NCI-H1436 treated with DMSO at 0.1 percent for 48 hours (cell line): ENCODE measurements around the gene TGFBI.

Experiments
- DNase-seq: peaks from one replicate; lab custom pipeline; 2025; lab: John Stamatoyannopoulos, UW

Gene TGFBI

GRCh38 chr5:136028782-136029742, at the start of gene TGFBI:
Gene TGFBI (plus strand): TSS chr5:136028988. CDS start chr5:136029056, 68 bp downstream.
- no peak for DNase-seq

- no peak for DNase-seq
Observed at GRCh38 chr5:135978993-135979392, 49.8 kb upstream of the TGFBI start.

GRCh38 chr5:135979510-135979909, 49.3 kb upstream of the TGFBI start:
- no peak for DNase-seq

GRCh38 chr5:135980620-135981019, 48.2 kb upstream of the TGFBI start:
- no peak for DNase-seq

GRCh38 chr5:135985951-135986350, 42.8 kb upstream of the TGFBI start:
- no peak for DNase-seq

GRCh38 chr5:135986401-135986800, 42.4 kb upstream of the TGFBI start:
- no peak for DNase-seq

- DNase-seq, result no peak
Observed at GRCh38 chr5:135986891-135987401, 41.8 kb upstream of the TGFBI start.

GRCh38 chr5:135988546-135988945, 40.2 kb upstream of the TGFBI start:
- DNase-seq, result no peak

GRCh38 chr5:135989686-135990085, 39.1 kb upstream of the TGFBI start:
- DNase-seq, result no peak

GRCh38 chr5:135990528-135991255, 38.1 kb upstream of the TGFBI start:
- DNase-seq, result no peak

- no peak for DNase-seq
Observed at GRCh38 chr5:135991429-135991828, 37.4 kb upstream of the TGFBI start.

- no peak for DNase-seq
Observed at GRCh38 chr5:135993335-135993879, 35.4 kb upstream of the TGFBI start.

- no peak for DNase-seq
Observed at GRCh38 chr5:135993880-135994636, 34.7 kb upstream of the TGFBI start.

GRCh38 chr5:135995976-135996375, 32.8 kb upstream of the TGFBI start:
- no peak for DNase-seq

GRCh38 chr5:135996611-135997010, 32.2 kb upstream of the TGFBI start:
- DNase-seq, result no peak

GRCh38 chr5:135997673-135998335, 31.0 kb upstream of the TGFBI start:
- DNase-seq, result no peak

- no peak for DNase-seq
Observed at GRCh38 chr5:135998889-135999288, 29.9 kb upstream of the TGFBI start.

GRCh38 chr5:135999406-136000139, 29.2 kb upstream of the TGFBI start:
- DNase-seq, result no peak

- no peak for DNase-seq
Observed at GRCh38 chr5:136000147-136000546, 28.6 kb upstream of the TGFBI start.

GRCh38 chr5:136000932-136001331, 27.9 kb upstream of the TGFBI start:
- DNase-seq, result no peak
